ENCODE results near the gene CERT1. TPM values are rescaled to one million over a fixed set of nuclear protein-coding genes. Genes with fewer than 3 reads are reported as not detected.
"Not testable (repeated sequence)": the region's sequence is repeated elsewhere in the genome, so short reads cannot be mapped to it uniquely, and the experiment has no call there.

Gene CERT1
- total and polyA plus RNA-seq, 2 donors (not counting 3 experiments of a cell fraction or from before 2014, with no cell fraction given) = 8.0 to 21.3 TPM

DNA sequence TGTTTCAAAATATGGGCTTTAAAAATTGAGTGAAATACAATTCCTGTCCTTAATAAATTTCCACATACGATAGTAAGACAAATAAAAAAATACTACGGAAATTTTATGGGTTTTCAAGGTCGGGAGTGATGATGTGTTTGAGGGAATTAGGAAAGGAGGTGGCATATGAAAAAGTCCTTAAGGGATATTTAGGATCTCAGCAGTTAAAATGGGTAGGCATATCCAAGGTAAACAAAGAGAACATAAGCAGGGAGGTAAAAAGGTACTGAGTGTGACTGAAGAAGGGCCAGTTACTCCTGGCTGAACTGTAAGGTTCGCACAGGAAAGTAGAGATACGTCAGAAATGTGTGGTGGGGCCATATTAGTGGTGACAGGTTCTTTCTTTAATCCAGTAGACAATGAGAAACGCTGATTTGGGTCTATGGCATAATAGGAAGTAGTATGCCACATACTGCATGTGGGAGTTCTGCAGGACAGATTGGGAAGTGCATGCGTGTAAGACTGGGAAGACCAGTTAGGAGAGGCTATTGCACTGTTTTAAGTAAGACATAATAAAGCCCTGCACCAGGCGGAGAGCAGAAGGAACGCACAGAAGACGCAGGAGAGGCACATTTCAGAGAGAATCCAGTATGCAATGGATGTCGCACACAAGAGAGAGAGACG lies 175.3 kb downstream of the CERT1 start:
- peak overlapping the region; percentile 49 for H3K27ac ChIP-seq (ENCODE audit: insufficient read depth, low read depth, low read length)
- BruUV-seq (replicated peaks) = TSS peak; percentile 92
- TF ChIP-seq POLR2A (IDR thresholded peaks at IDR 0.05; ENCODE audit: low read depth, low read length) (peak; percentile 5), POLR2AphosphoS5 (IDR thresholded peaks at IDR 0.05; ENCODE audit: insufficient read depth, low read depth, low read length) (no peak)
- TF ChIP-seq, protein P1, sequence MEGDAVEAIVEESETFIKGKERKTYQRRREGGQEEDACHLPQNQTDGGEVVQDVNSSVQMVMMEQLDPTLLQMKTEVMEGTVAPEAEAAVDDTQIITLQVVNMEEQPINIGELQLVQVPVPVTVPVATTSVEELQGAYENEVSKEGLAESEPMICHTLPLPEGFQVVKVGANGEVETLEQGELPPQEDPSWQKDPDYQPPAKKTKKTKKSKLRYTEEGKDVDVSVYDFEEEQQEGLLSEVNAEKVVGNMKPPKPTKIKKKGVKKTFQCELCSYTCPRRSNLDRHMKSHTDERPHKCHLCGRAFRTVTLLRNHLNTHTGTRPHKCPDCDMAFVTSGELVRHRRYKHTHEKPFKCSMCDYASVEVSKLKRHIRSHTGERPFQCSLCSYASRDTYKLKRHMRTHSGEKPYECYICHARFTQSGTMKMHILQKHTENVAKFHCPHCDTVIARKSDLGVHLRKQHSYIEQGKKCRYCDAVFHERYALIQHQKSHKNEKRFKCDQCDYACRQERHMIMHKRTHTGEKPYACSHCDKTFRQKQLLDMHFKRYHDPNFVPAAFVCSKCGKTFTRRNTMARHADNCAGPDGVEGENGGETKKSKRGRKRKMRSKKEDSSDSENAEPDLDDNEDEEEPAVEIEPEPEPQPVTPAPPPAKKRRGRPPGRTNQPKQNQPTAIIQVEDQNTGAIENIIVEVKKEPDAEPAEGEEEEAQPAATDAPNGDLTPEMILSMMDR (IDR thresholded peaks at IDR 0.05; ENCODE audit: extremely low read depth in 1 of 2, insufficient read depth in 1 of 2, low read depth in 1 of 2, low read length in 2 of 2) = peak; percentile 23 to 45
- dilution Hi-C loops (cut with MboI; ENCODE audit: extremely low pct_ligation_motif_present, low sequenced_read_pairs) (no loop called here), intact Hi-C loops (cut with micrococcal nuclease) (loop anchor here (1.0 to 5.0 kb wide), 7 partner anchors 223 to 1366 kb away; partner anchors contain the start of genes GFM2, NSA2 and POC5)
- peak overlapping the region; percentile 40 for H2AFZ ChIP-seq (ENCODE audit: low read depth, low read length)
- no peaks in the 10 kb centered on the region for H3K9me3 ChIP-seq (replicated peaks; ENCODE audit: control insufficient read depth, insufficient read depth, low read length)
- peak overlapping the region; percentile 28 for H3K4me2 ChIP-seq (ENCODE audit: insufficient read depth, low read length)
- FAIRE-seq (peak; percentile 57), DNase-seq (ENCODE audit: low read depth, low spot score) (peak; percentile 77)
- H3K4me1 ChIP-seq (ENCODE audit: control insufficient read depth, extremely low read depth, insufficient read depth, low read length) = peaks cover 21% of the 10 kb centered on the region
- ChIA-PET POLR2A (interaction anchor here (0.6 to 1.1 kb wide), 2 partner anchors 72 to 176 kb away, joined by 3 to 5 read pairs; partner anchors contain the start of genes CERT1 and POLK), CTCF (interaction anchor here (0.9 to 2.0 kb wide), 6 partner anchors 16 to 411 kb away, joined by 3 to 15 read pairs (median 5); partner anchors contain the start of gene ANKRD31)
- peak overlapping the region; percentile 53 for H3K9ac ChIP-seq (replicated peaks; ENCODE audit: extremely low read depth, insufficient read depth, low read length)
- no peaks in the 10 kb centered on the region for H3K36me3 ChIP-seq (ENCODE audit: control insufficient read depth in 2 of 2, extremely low read depth in 1 of 2, insufficient read depth in 2 of 2, low read length in 2 of 2)
- H3K4me3 ChIP-seq (replicated peaks in 1 of 3; ENCODE audit: insufficient read depth in 1 of 3, low read depth in 1 of 3, low read length in 3 of 3) = peak overlapping the region in 2 of 3 experiments; percentile 59 to 61
- peaks cover 37% of the 10 kb centered on the region for H3K79me2 ChIP-seq (ENCODE audit: control insufficient read depth, insufficient read depth, low read length)
- no peaks in the 10 kb centered on the region for H3K9me1 ChIP-seq (replicated peaks; ENCODE audit: control insufficient read depth, extremely low read depth, insufficient read depth, low read length)
- H3K27me3 ChIP-seq (ENCODE audit: control insufficient read depth in 2 of 2, insufficient read depth in 2 of 2, low read length in 2 of 2) = no peaks in the 10 kb centered on the region
- peaks cover 2% of the 10 kb centered on the region for H4K20me1 ChIP-seq (replicated peaks; ENCODE audit: control insufficient read depth, extremely low read depth, insufficient read depth, low read length)

DNA sequence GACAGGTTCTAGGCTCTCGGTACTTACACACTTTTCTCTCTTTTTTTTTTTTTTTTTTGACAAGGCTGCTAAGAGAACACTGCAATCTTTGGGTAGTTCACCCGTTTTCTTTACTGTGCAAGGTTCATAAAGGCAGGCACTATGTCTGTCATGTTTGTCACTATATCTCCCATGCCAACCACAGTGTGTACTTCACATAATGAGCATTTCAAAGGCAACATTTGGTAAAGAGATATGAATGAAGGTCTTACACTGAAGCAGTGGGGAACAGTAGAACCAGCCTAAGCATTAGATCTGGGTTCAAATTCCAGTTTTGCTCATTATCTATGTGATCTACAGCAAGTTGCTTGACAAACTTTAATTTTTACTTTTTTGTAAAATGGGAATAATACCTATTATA lies 175.9 kb downstream of the CERT1 start:
- H3K4me1 ChIP-seq (ENCODE audit: control insufficient read depth, extremely low read depth, insufficient read depth, low read length) = peaks cover 15% of the 10 kb centered on the region
- no peaks in the 10 kb centered on the region for H3K27me3 ChIP-seq (ENCODE audit: control insufficient read depth in 2 of 2, insufficient read depth in 2 of 2, low read length in 2 of 2)
- DNase-seq (ENCODE audit: low read depth, low spot score) (no peak), FAIRE-seq (no peak)
- no TSS peak for BruUV-seq (replicated peaks)
- no peak overlapping the region for H3K4me3 ChIP-seq (replicated peaks in 1 of 3; ENCODE audit: insufficient read depth in 1 of 3, low read depth in 1 of 3, low read length in 3 of 3)
- no peak overlapping the region for H3K27ac ChIP-seq (ENCODE audit: insufficient read depth, low read depth, low read length)
- H3K9me1 ChIP-seq (replicated peaks; ENCODE audit: control insufficient read depth, extremely low read depth, insufficient read depth, low read length) = no peaks in the 10 kb centered on the region
- H3K9ac ChIP-seq (replicated peaks; ENCODE audit: extremely low read depth, insufficient read depth, low read length) = no peak overlapping the region
- peaks cover 31% of the 10 kb centered on the region for H3K79me2 ChIP-seq (ENCODE audit: control insufficient read depth, insufficient read depth, low read length)
- H3K36me3 ChIP-seq (ENCODE audit: control insufficient read depth in 2 of 2, extremely low read depth in 1 of 2, insufficient read depth in 2 of 2, low read length in 2 of 2) = no peaks in the 10 kb centered on the region
- intact Hi-C loops (cut with micrococcal nuclease) = loop anchor here (5.0 kb wide), 2 partner anchors 347 to 1367 kb away; no protein-coding TSS in a partner anchor
- dilution Hi-C loops (cut with MboI; ENCODE audit: extremely low pct_ligation_motif_present, low sequenced_read_pairs) = no loop called here
- POLR2A ChIA-PET = no interaction called here
- no peaks in the 10 kb centered on the region for H3K9me3 ChIP-seq (replicated peaks; ENCODE audit: control insufficient read depth, insufficient read depth, low read length)
- no peaks in the 10 kb centered on the region for H4K20me1 ChIP-seq (replicated peaks; ENCODE audit: control insufficient read depth, extremely low read depth, insufficient read depth, low read length)
- TF ChIP-seq, protein P1 (IDR thresholded peaks at IDR 0.05; ENCODE audit: extremely low read depth in 1 of 2, insufficient read depth in 1 of 2, low read depth in 1 of 2, low read length in 2 of 2) = no peak
- no peak for TF ChIP-seq POLR2A (IDR thresholded peaks at IDR 0.05; ENCODE audit: low read depth, low read length)
- no peak overlapping the region for H3K4me2 ChIP-seq (ENCODE audit: insufficient read depth, low read length)
- no peak overlapping the region for H2AFZ ChIP-seq (ENCODE audit: low read depth, low read length)
- CTCF ChIA-PET = no interaction called here

DNA sequence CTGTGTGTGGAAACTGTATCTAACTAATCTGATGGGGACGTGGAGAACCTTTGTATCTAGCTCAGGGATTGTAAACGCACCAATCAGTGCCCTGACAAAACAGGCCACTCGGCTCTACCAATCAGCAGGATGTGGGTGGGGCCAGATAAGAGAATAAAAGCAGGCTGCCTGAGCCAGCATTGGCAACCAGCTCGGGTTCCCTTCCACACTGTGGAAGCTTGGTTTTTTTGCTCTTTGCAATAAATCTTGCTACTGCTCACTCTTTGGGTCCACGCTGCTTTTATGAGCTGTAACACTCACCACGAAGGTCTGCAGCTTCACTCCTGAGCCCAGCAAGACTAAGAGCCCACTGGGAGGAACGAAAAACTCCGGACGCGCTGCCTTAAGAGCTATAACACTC lies 177.0 kb downstream of the CERT1 start:
- H3K9ac ChIP-seq (replicated peaks; ENCODE audit: extremely low read depth, insufficient read depth, low read length); FAIRE-seq; DNase-seq (ENCODE audit: low read depth, low spot score); H3K36me3 ChIP-seq (ENCODE audit: control insufficient read depth in 2 of 2, extremely low read depth in 1 of 2, insufficient read depth in 2 of 2, low read length in 2 of 2); H4K20me1 ChIP-seq (replicated peaks; ENCODE audit: control insufficient read depth, extremely low read depth, insufficient read depth, low read length); CTCF ChIA-PET; H3K9me3 ChIP-seq (replicated peaks; ENCODE audit: control insufficient read depth, insufficient read depth, low read length); H3K27me3 ChIP-seq (ENCODE audit: control insufficient read depth in 2 of 2, insufficient read depth in 2 of 2, low read length in 2 of 2); POLR2A ChIA-PET; H3K9me1 ChIP-seq (replicated peaks; ENCODE audit: control insufficient read depth, extremely low read depth, insufficient read depth, low read length); dilution Hi-C loops (cut with MboI; ENCODE audit: extremely low pct_ligation_motif_present, low sequenced_read_pairs); H3K4me2 ChIP-seq (ENCODE audit: insufficient read depth, low read length); H3K27ac ChIP-seq (ENCODE audit: insufficient read depth, low read depth, low read length); BruUV-seq (replicated peaks); H3K4me3 ChIP-seq (replicated peaks in 1 of 3; ENCODE audit: insufficient read depth in 1 of 3, low read depth in 1 of 3, low read length in 3 of 3); H2AFZ ChIP-seq (ENCODE audit: low read depth, low read length); intact Hi-C loops (cut with micrococcal nuclease): not testable (repeated sequence)
- Histone ChIP-seq H3K4me1 (ENCODE audit: control insufficient read depth, extremely low read depth, insufficient read depth, low read length) (peaks cover 14% of the 10 kb centered on the region), H3K79me2 (ENCODE audit: control insufficient read depth, insufficient read depth, low read length) (peaks cover 20% of the 10 kb centered on the region)

Measured in endothelial cell of umbilical vein (primary cell).